DND-41 (cell line): ENCODE results near the gene ZNF76.

Experiments
- ATAC-seq: fragments of 200-7000 bp; cut with Tn5 transposase; 3 replicates; pipeline ENCODE4 v1.9.1; 2021; ENCODE audit warnings: low read depth; ENCODE audit not compliant: insufficient read depth
- DNase-seq: peaks from one replicate; pipeline ENCODE4 v3.0.0-alpha.2; 2020
- H2AFZ ChIP-seq: 2 replicates; pipeline ENCODE4 v1.6.0; 2012; ENCODE audit warnings: low read depth, low read length
- H3K27ac ChIP-seq: 2 replicates; pipeline ENCODE4 v1.5.1; 2012; ENCODE audit warnings: low read length, inconsistent platforms
- H3K27me3 ChIP-seq: fragments of 200-600 bp; sonication (generic); 2 replicates; pipeline ENCODE4 v1.6.0; 2012; ENCODE audit warnings: low read length, mild to moderate bottlenecking, inconsistent platforms; ENCODE audit not compliant: insufficient read depth, poor library complexity
- H3K36me3 ChIP-seq: 2 replicates; pipeline ENCODE4 v1.5.1; 2012; ENCODE audit warnings: low read length, inconsistent platforms; ENCODE audit not compliant: insufficient read depth
- H3K4me1 ChIP-seq: 2 replicates; pipeline ENCODE4 v1.5.1; 2012; ENCODE audit warnings: mild to moderate bottlenecking, low read length; ENCODE audit not compliant: insufficient read depth
- H3K4me2 ChIP-seq: 2 replicates; pipeline ENCODE4 v1.6.0; 2012; ENCODE audit warnings: mild to moderate bottlenecking, moderate library complexity, low read length, inconsistent platforms; ENCODE audit not compliant: insufficient read depth
- H3K4me3 ChIP-seq, 2 experiments: fragments of 200-600 bp in 1 of 2; shearing (Covaris generic) in 1 of 2; 2 replicates each; pipeline ENCODE4 v1.5.1; 2012 to 2016; ENCODE audit warnings: inconsistent platforms in 2 of 2, low read length in 2 of 2, mild to moderate bottlenecking in 2 of 2, low read depth in 1 of 2, moderate library complexity in 1 of 2
- H3K79me2 ChIP-seq: 2 replicates; pipeline ENCODE4 v1.6.0; 2012; ENCODE audit warnings: low read length, inconsistent platforms; ENCODE audit not compliant: insufficient read depth
- H3K9ac ChIP-seq: 2 replicates; pipeline ENCODE4 v1.6.0; 2012; ENCODE audit warnings: low read depth, mild to moderate bottlenecking, inconsistent platforms, low read length, moderate library complexity
- H3K9me3 ChIP-seq: 2 replicates; pipeline ENCODE4 v1.5.1; 2012; ENCODE audit warnings: low read length, moderate library complexity, mild to moderate bottlenecking, inconsistent platforms; ENCODE audit not compliant: insufficient read depth, severe bottlenecking
- H4K20me1 ChIP-seq: 2 replicates; pipeline ENCODE4 v1.6.0; 2012; ENCODE audit warnings: low read length; ENCODE audit not compliant: insufficient read depth
- EZH2 ChIP-seq: IDR thresholded peaks from 3 replicates; pipeline ENCODE4 v1.6.1; 2012; ENCODE audit warnings: borderline replicate concordance, low read depth, mild to moderate bottlenecking, moderate library complexity, low read length, inconsistent platforms; ENCODE audit not compliant: severe bottlenecking
- TF ChIP-seq, protein P1 (sequence below): IDR thresholded peaks from 2 replicates; pipeline ENCODE4 v1.5.1; 2012; ENCODE audit warnings: borderline replicate concordance, low read length, moderate library complexity, mild to moderate bottlenecking; ENCODE audit not compliant: poor library complexity, severe bottlenecking; ENCODE audit errors: extremely low read depth

The ZNF76 gene

DNA sequence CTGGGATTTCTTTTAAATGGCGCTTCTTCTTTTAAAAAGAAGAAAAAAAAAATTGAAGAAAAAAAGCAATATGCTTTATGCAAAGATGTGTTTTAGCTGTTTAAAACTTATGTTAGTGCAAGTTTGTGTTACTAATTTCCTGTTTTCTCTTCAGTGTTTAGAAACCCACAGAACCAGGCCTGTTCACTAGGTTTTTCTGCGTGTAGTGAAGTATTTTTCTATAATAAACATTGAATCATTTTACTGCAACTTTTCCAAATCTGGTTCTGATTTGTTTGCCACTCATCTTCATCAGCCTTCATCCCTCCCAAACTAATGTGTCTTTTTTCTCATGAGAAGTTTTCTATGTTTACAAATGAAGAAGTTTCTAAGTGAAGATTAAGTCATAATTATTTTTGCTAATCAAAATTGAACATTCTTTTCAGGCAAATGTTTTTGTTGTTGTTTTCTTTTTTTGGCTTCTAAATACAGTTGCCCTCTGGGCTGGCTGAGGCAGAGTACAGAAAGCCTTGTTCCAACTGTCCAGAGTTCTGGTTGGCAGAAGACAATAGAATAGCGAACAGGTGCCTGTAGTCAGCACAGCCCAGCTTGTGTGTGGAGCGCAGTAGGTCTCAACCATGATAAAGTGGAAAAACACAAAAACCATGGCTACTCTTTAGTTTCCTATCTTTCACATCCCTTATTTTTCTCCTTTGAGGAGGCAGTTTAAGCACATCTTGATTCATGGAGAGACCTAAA lies 14.5 kb downstream of the ZNF76 start:
- H3K9me3 ChIP-seq, result no peaks in the 10 kb centered on the region
- H3K4me3 ChIP-seq, result no peak overlapping the region
- ATAC-seq (no peak), DNase-seq (no peak)
- H3K36me3 ChIP-seq, result no peaks in the 10 kb centered on the region
- H3K27ac ChIP-seq, result no peak overlapping the region
- H3K9ac ChIP-seq, result no peak overlapping the region
- no peak for TF ChIP-seq EZH2
- TF ChIP-seq, protein P1, sequence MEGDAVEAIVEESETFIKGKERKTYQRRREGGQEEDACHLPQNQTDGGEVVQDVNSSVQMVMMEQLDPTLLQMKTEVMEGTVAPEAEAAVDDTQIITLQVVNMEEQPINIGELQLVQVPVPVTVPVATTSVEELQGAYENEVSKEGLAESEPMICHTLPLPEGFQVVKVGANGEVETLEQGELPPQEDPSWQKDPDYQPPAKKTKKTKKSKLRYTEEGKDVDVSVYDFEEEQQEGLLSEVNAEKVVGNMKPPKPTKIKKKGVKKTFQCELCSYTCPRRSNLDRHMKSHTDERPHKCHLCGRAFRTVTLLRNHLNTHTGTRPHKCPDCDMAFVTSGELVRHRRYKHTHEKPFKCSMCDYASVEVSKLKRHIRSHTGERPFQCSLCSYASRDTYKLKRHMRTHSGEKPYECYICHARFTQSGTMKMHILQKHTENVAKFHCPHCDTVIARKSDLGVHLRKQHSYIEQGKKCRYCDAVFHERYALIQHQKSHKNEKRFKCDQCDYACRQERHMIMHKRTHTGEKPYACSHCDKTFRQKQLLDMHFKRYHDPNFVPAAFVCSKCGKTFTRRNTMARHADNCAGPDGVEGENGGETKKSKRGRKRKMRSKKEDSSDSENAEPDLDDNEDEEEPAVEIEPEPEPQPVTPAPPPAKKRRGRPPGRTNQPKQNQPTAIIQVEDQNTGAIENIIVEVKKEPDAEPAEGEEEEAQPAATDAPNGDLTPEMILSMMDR, result no peak
- no peaks in the 10 kb centered on the region for H3K4me1 ChIP-seq
- H2AFZ ChIP-seq, result no peak overlapping the region
- 0 out of 2 replicates have a peak, but pooled peaks cover 2% of the 10 kb centered on the region for H3K79me2 ChIP-seq
- no peak overlapping the region for H3K4me2 ChIP-seq
- no peaks in the 10 kb centered on the region for H3K27me3 ChIP-seq
- peaks cover 6% of the 10 kb centered on the region; the same call in 1 of the 2 replicates for H4K20me1 ChIP-seq

DNA sequence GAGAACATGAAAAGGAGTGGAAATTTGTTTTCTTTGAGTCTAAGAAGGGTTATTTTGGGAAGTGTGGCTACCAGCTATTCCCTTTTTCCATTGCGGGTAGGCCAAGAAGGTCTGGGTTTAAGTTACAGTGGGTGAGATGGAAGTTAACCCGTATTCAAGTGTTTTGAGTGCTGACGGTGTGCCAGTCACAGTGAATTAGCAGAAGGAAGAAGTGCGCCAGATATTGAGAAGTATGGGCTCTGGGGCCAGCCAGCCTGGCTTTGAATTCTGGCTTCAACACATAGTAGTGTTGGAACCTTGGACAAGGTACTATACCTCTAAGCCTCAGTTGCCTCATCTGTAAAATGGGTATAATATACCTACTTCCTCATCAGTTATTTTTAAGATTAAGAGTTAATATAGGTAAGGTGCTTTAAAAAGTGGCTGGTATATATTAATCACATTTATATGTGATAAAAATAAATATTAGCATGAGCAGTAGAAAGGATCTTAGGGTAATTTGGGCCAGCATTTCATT lies 16.3 kb downstream of the ZNF76 start:
- Histone ChIP-seq H3K4me2 (no peak overlapping the region), H3K36me3 (0 out of 2 replicates have a peak, but pooled peaks cover under 1% of the 10 kb centered on the region), H3K4me1 (no peaks in the 10 kb centered on the region), H3K27ac (no peak overlapping the region), H3K9me3 (no peaks in the 10 kb centered on the region), H4K20me1 (peaks cover 6% of the 10 kb centered on the region; the same call in 1 of the 2 replicates), H3K4me3 (no peak overlapping the region), H3K9ac (no peak overlapping the region), H3K27me3 (no peaks in the 10 kb centered on the region), H3K79me2 (0 out of 2 replicates have a peak, but pooled peaks cover 2% of the 10 kb centered on the region), H2AFZ (no peak overlapping the region)
- no peak for DNase-seq
- TF ChIP-seq EZH2, result no peak
- TF ChIP-seq, protein P1, result no peak
- ATAC-seq, result no peak

DNA sequence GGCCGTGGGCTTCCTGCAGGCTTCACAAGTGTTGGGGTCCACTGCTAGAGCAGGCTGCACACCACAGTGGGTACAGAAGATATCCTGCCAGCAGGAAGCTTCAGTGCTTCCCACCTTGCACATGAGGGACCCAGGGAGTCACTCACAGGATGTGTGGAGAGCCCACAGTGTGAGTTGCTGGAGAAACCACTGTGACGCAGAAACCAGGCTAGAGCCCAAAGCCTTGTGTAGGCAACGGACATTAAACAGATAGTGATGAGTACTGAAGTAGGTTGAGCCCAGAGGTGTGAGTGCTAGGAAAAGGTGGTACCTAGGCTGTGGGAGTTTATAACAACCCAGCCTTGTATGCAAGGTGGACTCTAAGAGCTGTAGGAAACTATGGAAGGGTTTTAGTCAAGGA lies 19.2 kb downstream of the ZNF76 start:
- H3K4me3 ChIP-seq, result no peak overlapping the region
- TF ChIP-seq, protein P1, result no peak
- no peak for TF ChIP-seq EZH2
- H3K9ac ChIP-seq, result no peak overlapping the region
- no peaks in the 10 kb centered on the region for H3K27me3 ChIP-seq
- H3K27ac ChIP-seq, result no peak overlapping the region
- no peaks in the 10 kb centered on the region for H3K9me3 ChIP-seq
- H4K20me1 ChIP-seq, result peaks cover 6% of the 10 kb centered on the region; the same call in 1 of the 2 replicates
- ATAC-seq, result peak; percentile 33; the same call in 1 of the 3 replicates
- no peak for DNase-seq
- H2AFZ ChIP-seq, result no peak overlapping the region
- H3K4me2 ChIP-seq, result no peak overlapping the region
- H3K4me1 ChIP-seq, result no peaks in the 10 kb centered on the region
- no peaks in the 10 kb centered on the region for H3K79me2 ChIP-seq
- H3K36me3 ChIP-seq, result peaks cover 28% of the 10 kb centered on the region
